ENCODE measurements around the gene DISC1.

DNA sequence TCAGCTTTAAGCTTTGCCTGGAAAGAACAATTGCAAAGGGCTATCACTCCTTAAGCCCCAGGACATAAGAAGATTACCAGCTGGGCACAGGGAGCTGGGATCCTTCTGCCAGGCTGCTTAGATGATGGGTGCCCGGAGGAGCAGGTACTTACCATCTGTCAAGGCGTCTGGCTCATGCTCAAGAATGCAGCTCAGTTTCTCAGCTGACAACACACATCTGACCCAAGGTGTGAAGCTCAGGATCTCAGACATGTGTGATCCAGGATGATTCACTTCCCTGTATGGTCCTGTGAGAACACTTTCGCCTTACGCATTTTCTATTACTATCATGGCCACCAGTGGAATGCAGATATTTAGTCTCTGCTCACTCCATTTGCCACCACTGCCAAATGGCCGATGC is 14.7 kb upstream of the DISC1 start:
- TF ChIP-seq POLR2A (IDR thresholded peaks at IDR 0.05): no peak
- TF ChIP-seq, protein P1, sequence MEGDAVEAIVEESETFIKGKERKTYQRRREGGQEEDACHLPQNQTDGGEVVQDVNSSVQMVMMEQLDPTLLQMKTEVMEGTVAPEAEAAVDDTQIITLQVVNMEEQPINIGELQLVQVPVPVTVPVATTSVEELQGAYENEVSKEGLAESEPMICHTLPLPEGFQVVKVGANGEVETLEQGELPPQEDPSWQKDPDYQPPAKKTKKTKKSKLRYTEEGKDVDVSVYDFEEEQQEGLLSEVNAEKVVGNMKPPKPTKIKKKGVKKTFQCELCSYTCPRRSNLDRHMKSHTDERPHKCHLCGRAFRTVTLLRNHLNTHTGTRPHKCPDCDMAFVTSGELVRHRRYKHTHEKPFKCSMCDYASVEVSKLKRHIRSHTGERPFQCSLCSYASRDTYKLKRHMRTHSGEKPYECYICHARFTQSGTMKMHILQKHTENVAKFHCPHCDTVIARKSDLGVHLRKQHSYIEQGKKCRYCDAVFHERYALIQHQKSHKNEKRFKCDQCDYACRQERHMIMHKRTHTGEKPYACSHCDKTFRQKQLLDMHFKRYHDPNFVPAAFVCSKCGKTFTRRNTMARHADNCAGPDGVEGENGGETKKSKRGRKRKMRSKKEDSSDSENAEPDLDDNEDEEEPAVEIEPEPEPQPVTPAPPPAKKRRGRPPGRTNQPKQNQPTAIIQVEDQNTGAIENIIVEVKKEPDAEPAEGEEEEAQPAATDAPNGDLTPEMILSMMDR (IDR thresholded peaks at IDR 0.05): no peak
